ENCODE measurements around the gene WDFY2. TPM values are rescaled to one million over a fixed set of nuclear protein-coding genes. Genes with fewer than 3 reads are reported as not detected.
"Not testable (repeated sequence)": the region's sequence is repeated elsewhere in the genome, so short reads cannot be mapped to it uniquely, and the experiment has no call there.

The WDFY2 gene
- total RNA-seq, 1 donor from 2014 or later = 4.9 TPM

GRCh38 chr13:51645761-51646670, 61.8 kb downstream of the WDFY2 start:
- intact Hi-C loops (cut with DNase I) = no loop called here
- DNase-seq (ENCODE audit: low spot score) = no peak

- intact Hi-C loops (cut with DNase I) = no loop called here
- DNase-seq (ENCODE audit: low spot score) = no peak
These were observed 62.8 kb downstream of the WDFY2 start for GRCh38 chr13:51647067-51647466.

GRCh38 chr13:51652193-51652592, 67.9 kb downstream of the WDFY2 start:
- intact Hi-C loops (cut with DNase I); DNase-seq (ENCODE audit: low spot score): not testable (repeated sequence)

- intact Hi-C loops (cut with DNase I) = no loop called here
- no peak for DNase-seq (ENCODE audit: low spot score)
These were observed 75.2 kb downstream of the WDFY2 start for GRCh38 chr13:51659276-51660127.

- intact Hi-C loops (cut with DNase I) = no loop called here
- no peak for DNase-seq (ENCODE audit: low spot score)
These were observed 76.6 kb downstream of the WDFY2 start for GRCh38 chr13:51660813-51661212.

GRCh38 chr13:51663973-51664957, 80.0 kb downstream of the WDFY2 start:
- intact Hi-C loops (cut with DNase I) = no loop called here
- no peak for DNase-seq (ENCODE audit: low spot score)

- no peak for DNase-seq (ENCODE audit: low spot score)
- intact Hi-C loops (cut with DNase I) = no loop called here
These were observed 81.2 kb downstream of the WDFY2 start for GRCh38 chr13:51665456-51665855.

- DNase-seq (ENCODE audit: low spot score) = no peak
- intact Hi-C loops (cut with DNase I) = no loop called here
These were observed 82.1 kb downstream of the WDFY2 start for GRCh38 chr13:51666374-51666773.

- intact Hi-C loops (cut with DNase I) = no loop called here
- no peak for DNase-seq (ENCODE audit: low spot score)
These were observed 82.6 kb downstream of the WDFY2 start for GRCh38 chr13:51666839-51667238.

- intact Hi-C loops (cut with DNase I) = no loop called here
- no peak for DNase-seq (ENCODE audit: low spot score)
These were observed 84.4 kb downstream of the WDFY2 start for GRCh38 chr13:51668580-51669195.

- intact Hi-C loops (cut with DNase I) = no loop called here
- DNase-seq (ENCODE audit: low spot score) = no peak
These were observed 88.9 kb downstream of the WDFY2 start for GRCh38 chr13:51673165-51673564.

GRCh38 chr13:51674276-51674675, 90.0 kb downstream of the WDFY2 start:
- intact Hi-C loops (cut with DNase I) = no loop called here
- no peak for DNase-seq (ENCODE audit: low spot score)

GRCh38 chr13:51675385-51675784, 91.1 kb downstream of the WDFY2 start:
- intact Hi-C loops (cut with DNase I) = no loop called here
- no peak for DNase-seq (ENCODE audit: low spot score)

- DNase-seq (ENCODE audit: low spot score) = no peak
- intact Hi-C loops (cut with DNase I) = no loop called here
These were observed 91.6 kb downstream of the WDFY2 start for GRCh38 chr13:51675877-51676276.

GRCh38 chr13:51676739-51677138, 92.5 kb downstream of the WDFY2 start:
- intact Hi-C loops (cut with DNase I) = no loop called here
- no peak for DNase-seq (ENCODE audit: low spot score)

GRCh38 chr13:51678420-51678819, 94.2 kb downstream of the WDFY2 start:
- intact Hi-C loops (cut with DNase I) = no loop called here
- DNase-seq (ENCODE audit: low spot score) = no peak

- intact Hi-C loops (cut with DNase I) = no loop called here
- DNase-seq (ENCODE audit: low spot score) = no peak
These were observed 95.4 kb downstream of the WDFY2 start for GRCh38 chr13:51679616-51680015.

GRCh38 chr13:51681037-51681678, 96.9 kb downstream of the WDFY2 start:
- intact Hi-C loops (cut with DNase I) = no loop called here
- DNase-seq (ENCODE audit: low spot score) = no peak

- intact Hi-C loops (cut with DNase I) = no loop called here
- DNase-seq (ENCODE audit: low spot score) = no peak
These were observed 98.4 kb downstream of the WDFY2 start for GRCh38 chr13:51682686-51683085.
